Kidney (tissue), 14 donors: Measurements from ENCODE around the gene NR6A1. TPM values are rescaled to one million over a fixed set of nuclear protein-coding genes. Genes with fewer than 3 reads are reported as not detected.

Source experiments
- DNase-seq, 5 donors: peaks; one replicate each; pipeline ENCODE4 v3.0.0-alpha.2; 2013 to 2020
- FAIRE-seq: peaks from 2 replicates; lab custom pipeline; 2012; peaks lifted over from hg19 to GRCh38; lab: Jason Lieb, UNC
- H3K27ac ChIP-seq, 2 donors: one replicate each; pipeline ENCODE4 v1.7.0; 2013; ENCODE audit warnings: low read depth in 2 of 2, low read length in 2 of 2, inconsistent platforms in 1 of 2
- H3K27me3 ChIP-seq: one replicate; pipeline ENCODE4 v1.7.1; 2013; ENCODE audit warnings: low read length, inconsistent platforms; ENCODE audit not compliant: control insufficient read depth, insufficient read depth
- H3K36me3 ChIP-seq, 3 donors: one replicate each; pipeline versions ENCODE4 v1.7.0 to v1.7.1; 2013; ENCODE audit warnings: low read length in 3 of 3, control low read depth in 1 of 3, inconsistent platforms in 1 of 3; ENCODE audit not compliant: insufficient read depth in 3 of 3, control insufficient read depth in 2 of 3
- H3K4me1 ChIP-seq, 3 donors: one replicate each; pipeline versions ENCODE4 v1.7.0 to v1.7.1; 2013; ENCODE audit warnings: low read length in 3 of 3, inconsistent platforms in 1 of 3, low read depth in 1 of 3; ENCODE audit not compliant: control insufficient read depth in 2 of 3, insufficient read depth in 2 of 3
- H3K4me3 ChIP-seq, 3 donors: one replicate each; pipeline versions ENCODE4 v1.7.0 to v1.8.1; 2013; ENCODE audit warnings: low read length in 3 of 3, control low read depth in 1 of 3, inconsistent platforms in 1 of 3
- H3K9ac ChIP-seq, 3 donors: one replicate each; pipeline versions ENCODE4 v1.7.0 to v1.7.1; 2013; ENCODE audit warnings: low read length in 3 of 3, control low read depth in 1 of 3, inconsistent platforms in 1 of 3
- H3K9me3 ChIP-seq, 3 donors: one replicate each; pipeline versions ENCODE4 v1.7.0 to v1.7.1; 2013; ENCODE audit warnings: low read length in 3 of 3, control low read depth in 1 of 3, inconsistent platforms in 1 of 3; ENCODE audit not compliant: control insufficient read depth in 2 of 3, insufficient read depth in 1 of 3
- CTCF ChIP-seq: IDR thresholded peaks from 3 replicates; pipeline ENCODE4 v1.5.1; 2012; ENCODE audit warnings: mild to moderate bottlenecking, moderate library complexity, borderline replicate concordance; ENCODE audit not compliant: insufficient read depth; ENCODE audit errors: extremely low read depth
- intact Hi-C: fragments of 100-400 bp; cut with DNase I; formaldehyde crosslinking; loops from one replicate; pipeline ENCODE4 v1.11.1; 2022
- polyA plus RNA-seq: library from polyadenylated mRNA; stranded (reverse); fragments of 350-450 nt; fragmentation: Illumina TruSeq; extraction: RNeasy Lipid Tissue Mini Kit (QIAGEN cat#74804); gene quantifications from one replicate; pipeline ENCODE4 v1.2.3, GENCODE V29; 2014; ENCODE audit warnings: low read depth, low replicate concordance; ENCODE audit not compliant: insufficient read depth
- total RNA-seq: library from RNA; stranded (reverse); fragmentation: NEBNext Ultra II Directional; extraction: Animal tissue kit (Norgen Biotek cat#: 25700); gene quantifications from one replicate; pipeline ENCODE4 v1.2.1, GENCODE V29; 2021
- donor health status: control.
- donor health status: control.
- donor health status: control.
- donor health status: control.
- donor health status: control.
- donor health status: DM: yes; HTN: yes; CAD: no.
- donor health status: Normal renal cell carcinoma (clear cell type).

Gene NR6A1
- total and polyA plus RNA-seq, 2 donors from 2014 or later: 1.2 to 3.5 TPM

- intact Hi-C loops: no loop called here
- no peaks in the 10 kb centered on the region for H3K9me3 ChIP-seq
- no peak overlapping the region for H3K27ac ChIP-seq
- H3K9ac ChIP-seq: no peak overlapping the region
- no peaks in the 10 kb centered on the region for H3K36me3 ChIP-seq
- no peaks in the 10 kb centered on the region for H3K27me3 ChIP-seq
- TF ChIP-seq CTCF: no peak
- DNase-seq (no peak), FAIRE-seq (no peak)
- peaks cover 0 to 8% (median 5%) of the 10 kb centered on the region in 3 donors for H3K4me1 ChIP-seq
- H3K4me3 ChIP-seq: no peak overlapping the region
These were observed 49.8 kb downstream of the NR6A1 start for GRCh38 chr9:124721109-124721906.

- intact Hi-C loops: no loop called here
- no peaks in the 10 kb centered on the region for H3K27me3 ChIP-seq
- H3K36me3 ChIP-seq: no peaks in the 10 kb centered on the region
- no peak overlapping the region for H3K4me3 ChIP-seq
- peaks cover 0 to 8% (median 5%) of the 10 kb centered on the region in 3 donors for H3K4me1 ChIP-seq
- FAIRE-seq: no peak
- no peak for DNase-seq
- no peaks in the 10 kb centered on the region for H3K9me3 ChIP-seq
- no peak overlapping the region for H3K27ac ChIP-seq
- H3K9ac ChIP-seq: no peak overlapping the region
- TF ChIP-seq CTCF: no peak
These were observed 50.5 kb downstream of the NR6A1 start for GRCh38 chr9:124720429-124721108.

- Histone ChIP-seq H3K27ac (no peak overlapping the region), H3K9me3 (no peaks in the 10 kb centered on the region), H3K36me3 (no peaks in the 10 kb centered on the region), H3K27me3 (no peaks in the 10 kb centered on the region), H3K4me3 (no peak overlapping the region), H3K9ac (no peak overlapping the region), H3K4me1 (no peaks in the 10 kb centered on the region)
- no peak for FAIRE-seq
- no peak for DNase-seq
- TF ChIP-seq CTCF: no peak
- intact Hi-C loops: no loop called here
These were observed 52.2 kb downstream of the NR6A1 start for GRCh38 chr9:124718928-124719327.
